GM12878 (cell line): ENCODE data around the gene WDR17. TPM values are rescaled to one million over a fixed set of nuclear protein-coding genes. Genes with fewer than 3 reads are reported as not detected.

Experiments used
- ATAC-seq: fragments of 200-7000 bp; cut with Tn5 transposase; 3 replicates; pipeline ENCODE4 v1.9.1; 2020; ENCODE audit warnings: mild to moderate bottlenecking, moderate library complexity
- BruUV-seq: library from RNA; stranded (reverse); fragments of 400-500 nt; replicated peaks from 2 replicates; lab custom pipeline; 2021; lab: Mats Ljungman, UMichigan
- CTCF ChIA-PET: fragments of 300-600 bp; sonication (Branson Sonifier 250); formaldehyde crosslinking; extraction: SDS; loops from one replicate; lab custom pipeline; 2021; ENCODE audit warnings: inconsistent platforms; lab: Yijun Ruan, JAX
- POLR2A ChIA-PET: fragments of 350-600 bp; formaldehyde crosslinking; extraction: SDS; loops from one replicate; lab custom pipeline; 2021; ENCODE audit warnings: inconsistent platforms; lab: Charles Lee
- RAD21 ChIA-PET: fragments of 300-600 bp; sonication (Branson Sonifier 250); formaldehyde crosslinking; loops from one replicate; lab custom pipeline; 2023; ENCODE audit warnings: antibody characterized with exemption; ENCODE audit not compliant: unreplicated experiment; lab: Charles Lee
- SMC1A ChIA-PET: fragments of 300-600 bp; sonication (Branson Sonifier 250); formaldehyde crosslinking; loops from one replicate; lab custom pipeline; 2023; ENCODE audit not compliant: unreplicated experiment, uncharacterized antibody; lab: Charles Lee
- DNase-seq: peaks from one replicate; pipeline ENCODE4 v3.0.0-alpha.2; 2011; ENCODE audit warnings: low read depth, low spot score
- FAIRE-seq: peaks from 3 replicates; lab custom pipeline; 2011; peaks lifted over from hg19 to GRCh38; lab: Jason Lieb, UNC
- H2AFZ ChIP-seq: 2 replicates; pipeline ENCODE4 v1.6.0; 2011; ENCODE audit warnings: low read depth, low read length, control low read depth; ENCODE audit not compliant: control insufficient read depth
- H3K27ac ChIP-seq: 2 replicates; pipeline ENCODE4 v1.5.1; 2011; ENCODE audit warnings: control low read depth; ENCODE audit not compliant: control insufficient read depth, insufficient read depth
- H3K27me3 ChIP-seq, 2 experiments: replicated peaks in 1 of 2; 2 replicates each; pipeline versions ENCODE4 v1.6.0 to v1.6.1; 2011; ENCODE audit warnings: low read length in 1 of 2; ENCODE audit not compliant: control insufficient read depth in 2 of 2, insufficient read depth in 2 of 2
- H3K36me3 ChIP-seq, 2 experiments: 2 replicates each; pipeline ENCODE4 v1.5.1; 2011; ENCODE audit warnings: low read length in 1 of 2; ENCODE audit not compliant: control insufficient read depth in 2 of 2, insufficient read depth in 2 of 2
- H3K4me1 ChIP-seq: 2 replicates; pipeline ENCODE4 v1.6.1; 2011; ENCODE audit warnings: mild to moderate bottlenecking, low read length, moderate library complexity, mixed read lengths; ENCODE audit not compliant: control insufficient read depth, insufficient read depth
- H3K4me2 ChIP-seq: 2 replicates; pipeline ENCODE4 v1.6.0; 2011; ENCODE audit warnings: control low read depth; ENCODE audit not compliant: control insufficient read depth, insufficient read depth
- H3K4me3 ChIP-seq: fragments of 200-600 bp; sonication (generic); 2 replicates; pipeline ENCODE4 v1.5.1; 2016
- H3K79me2 ChIP-seq: 2 replicates; pipeline ENCODE4 v1.6.0; 2011; ENCODE audit warnings: low read length; ENCODE audit not compliant: control insufficient read depth, insufficient read depth
- H3K9ac ChIP-seq: 2 replicates; pipeline ENCODE4 v1.8.0; 2011; ENCODE audit warnings: low read length, control low read depth, mixed read lengths; ENCODE audit not compliant: control insufficient read depth, insufficient read depth
- H3K9me3 ChIP-seq: replicated peaks from 3 replicates; pipeline ENCODE4 v1.5.1; 2011; ENCODE audit warnings: mild to moderate bottlenecking, low read length; ENCODE audit not compliant: control insufficient read depth, insufficient read depth
- H4K20me1 ChIP-seq: 2 replicates; pipeline ENCODE4 v1.6.0; 2011; ENCODE audit not compliant: control insufficient read depth, insufficient read depth
- ATF3 ChIP-seq: IDR thresholded peaks from 2 replicates; pipeline ENCODE4 v1.6.1; 2011; ENCODE audit warnings: low read depth, mild to moderate bottlenecking, low read length, moderate library complexity, borderline replicate concordance; ENCODE audit errors: extremely low read depth
- EED ChIP-seq: sonication (generic); IDR thresholded peaks from 2 replicates; pipeline ENCODE4 v1.6.1; 2016; ENCODE audit warnings: antibody characterized with exemption, low read depth
- IKZF1 ChIP-seq: fragments of 450-650 bp; conservative IDR thresholded peaks from 2 replicates; pipeline ENCODE4 v1.6.1; 2017; ENCODE audit warnings: antibody characterized with exemption, mild to moderate bottlenecking
- NRF1 ChIP-seq: conservative IDR thresholded peaks from 2 replicates; pipeline ENCODE4 v1.6.1; 2011; ENCODE audit warnings: mild to moderate bottlenecking, low read depth, low read length, improper control_type of control experiment
- SKIL ChIP-seq: fragments of 450-650 bp; IDR thresholded peaks from 2 replicates; pipeline ENCODE4 v1.6.1; 2017; ENCODE audit warnings: mild to moderate bottlenecking, low read depth, inconsistent platforms; ENCODE audit not compliant: poor library complexity, severe bottlenecking
- YBX1 ChIP-seq: fragments of 450-650 bp; IDR thresholded peaks from 2 replicates; pipeline ENCODE4 v1.6.1; 2016; ENCODE audit warnings: antibody characterized with exemption
- ZBTB4 ChIP-seq: fragments of 450-650 bp; formaldehyde crosslinking; IDR thresholded peaks from 2 replicates; pipeline ENCODE4 v1.4.0; 2022; ENCODE audit warnings: mild to moderate bottlenecking, moderate library complexity
- ZNF207 ChIP-seq: fragments of 450-650 bp; IDR thresholded peaks from 2 replicates; pipeline ENCODE4 v1.6.1; 2014; ENCODE audit warnings: antibody characterized with exemption, mild to moderate bottlenecking, borderline replicate concordance
- ZNF274 ChIP-seq: IDR thresholded peaks from one replicate; pipeline ENCODE4 v1.8.0; 2011; ENCODE audit not compliant: insufficient read length, insufficient read depth
- WGBS: methylation state at CpG from one replicate; pipeline ENCODE4 v1.1.6; 2016; ENCODE audit warnings: low lambda C conversion rate; ENCODE audit not compliant: insufficient replicate concordance, insufficient coverage; ENCODE audit errors: missing lambda C conversion rate; 5-methylcytosine and 5-hydroxymethylcytosine counted together
- in situ Hi-C: fragments of 300-500 bp; cut with MboI; formaldehyde crosslinking; loops from 9 replicates; pipeline ENCODE4 v1.14.3; 2018; ENCODE audit warnings: mixed read lengths
- intact Hi-C: fragments of 100-400 bp; cut with micrococcal nuclease; formaldehyde crosslinking; loops from one replicate; pipeline ENCODE4 v1.14.2; 2022; ENCODE audit not compliant: unreplicated experiment
- polyA plus RNA-seq, 11 experiments: library from polyadenylated mRNA; depleted of rRNA in 4 of 11; unstranded in 6 of 11; stranded (reverse) in 5 of 11; fragments of >200 nt; fragmentation: Nextera tagmentation in 4 of 11; fragmentation: Illumina TruSeq in 1 of 11; extraction: Ambion mirVana in 4 of 11; extraction: Trizol in 1 of 11; gene quantifications; 1 replicate in 1 of 11; 2 replicates in 10 of 11; pipeline versions ENCODE4 v1.2.1 to v1.2.3, GENCODE V29; 2011 to 2016; ENCODE audit warnings: inconsistent platforms in 2 of 11, missing spikeins in 2 of 11, low read depth in 1 of 11
- total RNA-seq, 4 experiments: library from RNA; depleted of rRNA in 3 of 4; stranded (reverse); fragments of >200 nt in 3 of 4; fragmentation: Illumina TruSeq in 1 of 4; extraction: Trizol in 1 of 4; gene quantifications; 2 replicates each; pipeline versions ENCODE4 v1.2.1 to v1.2.3, GENCODE V29; 2013 to 2021

WDR17 gene
- total and polyA plus RNA-seq, 10 of the 15 experiments (the other 5 are each of a cell fraction or from before 2014, with no cell fraction given), result 0.43 to 3.8 (median 2.8) TPM

GRCh38 chr4:176016601-176017000, 49.0 kb upstream of the WDR17 start:
- H3K9me3 ChIP-seq, result peaks cover 3% of the 10 kb centered on the region; the same call in 2 of the 3 replicates
- ChIA-PET SMC1A (interaction anchor here (0.6 kb wide), 1 partner anchor 28 kb away, joined by 3 read pairs; no protein-coding TSS in a partner anchor), POLR2A (no interaction called here), CTCF (no interaction called here), RAD21 (no interaction called here)
- H3K4me2 ChIP-seq, result no peak overlapping the region
- H3K9ac ChIP-seq, result no peak overlapping the region
- no peak for ATAC-seq
- H3K36me3 ChIP-seq, result no peaks in the 10 kb centered on the region
- WGBS, result 74% methylated on average over 4 of the region's 4 CpGs
- H3K79me2 ChIP-seq, result no peaks in the 10 kb centered on the region
- H3K4me1 ChIP-seq, result peaks cover 24% of the 10 kb centered on the region
- intact Hi-C loops, result no loop called here
- in situ Hi-C loops, result no loop called here
- DNase-seq, result no peak
- no peak overlapping the region for H3K27ac ChIP-seq
- no peaks in the 10 kb centered on the region for H3K27me3 ChIP-seq
- no TSS peak for BruUV-seq
- no peak for FAIRE-seq
- TF ChIP-seq ATF3 (no peak), ZNF207 (no peak), NRF1 (no peak), ZNF274 (no peak)
- no peak overlapping the region for H2AFZ ChIP-seq
- H3K4me3 ChIP-seq, result no peak overlapping the region
- H4K20me1 ChIP-seq, result no peaks in the 10 kb centered on the region

- ChIA-PET CTCF (no interaction called here), SMC1A (no interaction called here), POLR2A (no interaction called here), RAD21 (no interaction called here)
- no TSS peak for BruUV-seq
- no peaks in the 10 kb centered on the region for H3K4me1 ChIP-seq
- H3K27me3 ChIP-seq, result no peaks in the 10 kb centered on the region
- no peak overlapping the region for H3K9ac ChIP-seq
- DNase-seq (no peak), ATAC-seq (no peak), FAIRE-seq (no peak)
- no peaks in the 10 kb centered on the region for H3K36me3 ChIP-seq
- 3% methylated on average over 5 of the region's 5 CpGs for WGBS
- H3K4me2 ChIP-seq, result no peak overlapping the region
- intact Hi-C loops (no loop called here), in situ Hi-C loops (no loop called here)
- H3K27ac ChIP-seq, result no peak overlapping the region
- no peaks in the 10 kb centered on the region for H3K79me2 ChIP-seq
- H2AFZ ChIP-seq, result no peak overlapping the region
- no peaks in the 10 kb centered on the region for H3K9me3 ChIP-seq
- H4K20me1 ChIP-seq, result no peaks in the 10 kb centered on the region
- no peak overlapping the region for H3K4me3 ChIP-seq
- TF ChIP-seq IKZF1 (no peak), SKIL (no peak), YBX1 (no peak), ZBTB4 (CRISPR knock-in tag) (no peak), EED (no peak), ZNF274 (no peak)
These were observed 45.1 kb upstream of the WDR17 start for GRCh38 chr4:176020481-176021085.
